ENCODE data around the gene DSCAM.
"Not testable (repeated sequence)": the region's sequence is repeated elsewhere in the genome, so short reads cannot be mapped to it uniquely, and the experiment has no call there.

The DSCAM gene

DNA sequence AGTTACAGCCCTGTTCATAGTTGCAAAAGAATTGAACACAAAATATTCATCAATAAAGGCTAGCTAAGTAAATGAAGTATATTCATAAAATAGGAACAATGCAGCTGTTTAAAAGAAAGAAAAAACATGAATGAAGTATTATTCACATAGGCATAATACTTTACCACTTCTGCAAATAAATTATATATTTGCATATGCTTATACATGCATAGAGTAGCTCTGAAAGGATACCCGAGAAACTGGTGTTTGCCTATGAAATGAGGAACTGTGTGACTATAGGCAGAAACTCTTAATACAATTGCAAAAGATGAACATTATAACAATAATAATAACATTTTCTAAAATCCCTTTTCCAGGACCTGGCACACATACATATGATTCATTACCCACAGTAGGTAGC is 385.9 kb downstream of the DSCAM start:
- no peak for DNase-seq (ENCODE audit: low read depth in 2 of 2)

DNA sequence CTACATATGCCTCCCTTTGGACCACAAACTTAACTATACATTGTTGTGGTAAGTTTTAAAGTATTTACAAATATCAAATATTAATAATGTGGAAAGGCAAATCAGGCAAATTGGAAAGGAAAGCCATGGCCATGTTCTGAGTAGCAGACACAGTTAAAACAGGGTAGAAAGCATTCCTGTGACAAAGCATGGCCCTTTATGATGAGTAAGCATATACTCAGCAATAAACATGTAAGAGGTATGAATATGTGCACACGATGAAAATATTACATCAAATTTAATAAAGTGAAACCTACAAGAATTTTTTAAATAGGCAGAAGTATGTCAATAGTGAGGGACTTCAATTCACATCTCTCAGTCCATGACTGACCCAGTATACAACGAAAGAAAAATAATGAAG is 389.2 kb downstream of the DSCAM start:
- no peak for DNase-seq (ENCODE audit: low read depth in 2 of 2)

DNA sequence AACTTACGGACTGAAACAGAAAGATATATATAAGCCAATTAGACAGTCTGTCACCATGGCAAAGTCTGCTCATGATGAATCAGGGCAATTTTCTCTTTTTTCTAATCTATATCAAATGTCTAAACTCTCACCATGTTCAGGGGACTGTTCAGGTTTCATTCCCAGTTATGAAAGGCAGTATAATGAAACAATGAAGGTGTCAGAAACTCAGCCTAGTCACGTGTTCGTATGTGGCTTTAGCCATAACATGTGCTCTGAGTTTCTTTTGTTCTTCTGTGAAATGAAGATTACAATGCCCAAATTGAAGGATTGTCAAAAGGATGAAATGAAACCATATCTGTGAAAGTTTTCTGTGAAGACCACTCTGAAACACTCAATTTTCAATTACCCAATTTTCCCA is 392.9 kb downstream of the DSCAM start:
- DNase-seq (ENCODE audit: low read depth in 2 of 2) = no peak

DNA sequence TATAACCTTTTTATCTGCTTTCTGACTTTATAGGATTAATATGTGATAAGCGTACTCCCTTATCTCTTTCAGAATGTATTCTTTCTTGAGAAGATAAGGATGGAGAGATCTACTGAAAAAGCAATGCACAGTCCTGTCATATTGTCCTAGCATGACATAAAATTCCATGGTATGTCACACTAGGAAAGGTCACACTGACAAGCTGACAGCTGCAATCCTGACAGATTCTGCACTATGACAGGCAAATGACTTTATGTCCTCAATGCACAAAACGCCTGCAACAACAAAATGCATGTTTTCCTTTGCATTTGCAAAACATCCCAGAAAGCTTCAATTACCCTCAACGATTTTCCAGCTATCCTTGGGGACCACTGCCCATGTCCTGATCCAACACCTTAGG is 393.8 kb downstream of the DSCAM start:
- no peak for DNase-seq (ENCODE audit: low read depth in 2 of 2)

DNA sequence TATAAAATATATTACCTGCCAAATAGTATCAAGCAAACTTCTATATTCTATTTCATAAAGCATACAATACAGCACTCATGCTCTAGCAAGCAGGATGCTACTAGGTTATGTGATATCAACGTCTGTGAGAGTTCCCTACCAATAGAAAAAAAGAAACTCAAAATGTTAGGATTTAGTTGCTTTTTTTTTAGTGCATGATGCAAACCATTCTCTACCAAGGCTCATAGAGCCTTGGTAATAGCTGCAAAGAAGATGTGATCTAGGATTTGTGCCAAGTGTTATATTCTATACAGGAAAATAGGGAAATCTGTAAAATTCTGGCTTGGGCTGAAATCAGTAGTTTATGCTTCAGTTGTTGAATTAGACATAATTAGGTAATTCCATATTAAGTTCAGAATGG is 394.4 kb downstream of the DSCAM start:
- DNase-seq (ENCODE audit: low read depth in 2 of 2) = no peak

DNA sequence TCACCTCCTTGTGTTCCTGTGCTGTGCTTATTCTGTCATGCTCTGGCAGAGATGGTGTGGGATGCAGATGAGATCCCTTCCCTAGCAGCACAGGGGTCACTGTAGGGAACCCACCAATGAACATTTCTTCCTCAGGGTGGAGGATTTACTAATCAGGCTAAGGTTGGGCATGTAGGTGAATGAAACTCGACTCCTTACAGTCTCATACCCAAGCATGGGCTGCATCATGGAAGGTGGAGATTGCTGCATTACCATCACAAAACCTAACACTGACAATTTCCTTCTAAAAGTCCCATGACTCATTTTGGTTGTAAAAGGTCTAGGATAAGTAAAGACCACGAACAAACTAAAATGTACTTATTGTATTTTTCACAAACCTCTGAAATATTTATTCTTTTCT is 399.9 kb downstream of the DSCAM start:
- no peak for DNase-seq (ENCODE audit: low read depth in 2 of 2)

DNA sequence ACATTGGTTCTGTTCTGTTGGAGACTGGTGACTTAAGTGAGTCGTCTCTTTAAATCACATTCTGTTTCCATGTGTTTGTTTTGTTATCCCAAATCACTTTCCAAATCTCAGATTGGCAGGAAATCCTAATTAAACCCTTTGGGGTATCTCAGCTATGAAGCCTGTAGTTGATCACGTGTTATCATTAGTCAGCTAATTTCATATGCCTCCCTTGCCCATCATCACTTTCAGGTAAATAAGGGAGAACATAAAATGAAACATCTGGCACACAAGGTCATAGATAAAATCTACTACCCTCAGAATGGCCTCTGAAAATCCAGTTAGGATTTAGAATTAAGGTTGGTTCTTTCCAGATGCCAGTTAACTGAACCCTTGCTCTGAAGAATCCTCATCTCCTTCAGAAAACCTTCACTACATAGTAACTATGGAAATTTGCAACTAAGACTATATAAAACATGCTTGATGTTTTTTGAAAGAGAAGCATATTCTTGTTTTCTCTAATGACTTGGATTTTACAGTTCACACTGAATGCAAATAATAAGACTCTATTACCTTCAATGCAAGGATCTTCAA is 401.5 kb downstream of the DSCAM start:
- no peak for DNase-seq (ENCODE audit: low read depth in 2 of 2)

DNA sequence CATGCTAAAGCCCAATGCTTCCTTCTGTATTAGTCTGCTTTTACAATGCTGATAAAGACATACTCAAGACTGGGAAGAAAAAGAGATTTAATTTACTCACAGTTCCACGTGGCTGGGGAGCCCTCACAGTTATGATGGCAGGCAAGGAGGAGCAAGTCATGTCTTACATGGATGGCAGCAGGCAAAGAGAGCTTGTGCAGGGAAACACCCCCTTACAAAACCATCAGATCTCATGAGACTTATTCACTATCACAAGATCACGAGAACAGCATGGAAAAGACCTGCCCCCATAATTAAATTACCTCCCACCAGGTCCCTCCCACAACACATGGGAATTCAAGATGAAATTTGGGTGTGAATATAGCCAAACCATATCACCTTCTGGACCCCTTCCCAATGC is 407.4 kb downstream of the DSCAM start:
- not testable (repeated sequence) for DNase-seq (ENCODE audit: low read depth in 2 of 2)

DNA sequence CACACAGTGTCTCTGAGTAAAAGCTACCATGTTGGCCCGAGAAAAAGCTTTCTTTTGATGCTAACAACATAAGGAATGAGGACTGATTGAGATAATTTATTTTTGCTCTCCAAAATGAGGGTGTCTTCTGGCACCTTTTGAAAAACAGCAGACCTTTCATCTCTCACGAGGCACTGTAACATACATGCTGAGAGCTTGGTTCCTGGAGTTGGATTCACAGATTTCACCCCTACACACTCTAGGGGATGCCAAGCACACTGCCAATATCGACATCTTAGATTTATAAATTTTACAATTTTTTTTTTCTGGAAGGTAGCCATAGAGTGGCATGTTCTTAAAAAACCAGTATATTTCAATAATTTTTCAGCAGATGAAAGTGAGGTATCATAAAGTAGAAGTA is 408.3 kb downstream of the DSCAM start:
- no peak for DNase-seq (ENCODE audit: low read depth in 2 of 2)

DNA sequence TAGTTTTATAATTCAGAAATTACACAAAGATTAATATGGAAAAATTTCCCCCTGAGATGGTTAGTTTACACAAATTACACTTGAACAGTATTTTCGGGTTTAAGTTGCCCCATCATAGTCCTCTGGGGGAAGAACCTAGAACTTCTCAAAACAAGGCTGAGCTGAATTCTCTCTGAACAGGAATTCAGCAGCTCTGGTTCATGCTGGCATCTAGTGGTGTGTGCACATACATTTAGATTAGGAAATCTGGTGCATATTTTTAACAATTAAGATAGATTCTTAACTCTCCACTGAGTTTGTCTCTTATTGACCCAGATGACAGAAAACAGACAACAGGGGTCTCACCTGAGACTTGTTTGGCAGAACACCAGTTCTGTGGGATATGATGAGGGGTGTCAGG is 410.7 kb downstream of the DSCAM start:
- no peak for DNase-seq (ENCODE audit: low read depth in 2 of 2)

DNA sequence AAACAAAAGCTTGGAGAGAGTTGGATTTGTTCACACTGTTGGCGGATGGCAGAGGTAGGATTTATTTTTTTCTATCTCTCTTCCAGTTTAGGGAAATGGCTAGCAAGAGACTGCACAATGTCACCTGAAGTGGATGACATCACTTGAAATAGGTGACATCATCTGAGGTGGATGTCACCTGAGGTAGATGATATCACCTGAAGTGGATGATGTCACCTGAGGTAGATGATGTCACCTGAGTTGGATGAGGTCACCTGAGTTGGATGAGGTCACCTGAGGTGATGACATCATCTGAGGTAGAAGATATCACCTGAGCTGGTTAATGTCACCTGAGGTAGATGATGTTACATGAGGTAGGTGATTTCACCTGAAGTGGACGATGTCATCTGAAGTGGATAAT is 413.4 kb downstream of the DSCAM start:
- no peak for DNase-seq (ENCODE audit: low read depth in 2 of 2)

DNA sequence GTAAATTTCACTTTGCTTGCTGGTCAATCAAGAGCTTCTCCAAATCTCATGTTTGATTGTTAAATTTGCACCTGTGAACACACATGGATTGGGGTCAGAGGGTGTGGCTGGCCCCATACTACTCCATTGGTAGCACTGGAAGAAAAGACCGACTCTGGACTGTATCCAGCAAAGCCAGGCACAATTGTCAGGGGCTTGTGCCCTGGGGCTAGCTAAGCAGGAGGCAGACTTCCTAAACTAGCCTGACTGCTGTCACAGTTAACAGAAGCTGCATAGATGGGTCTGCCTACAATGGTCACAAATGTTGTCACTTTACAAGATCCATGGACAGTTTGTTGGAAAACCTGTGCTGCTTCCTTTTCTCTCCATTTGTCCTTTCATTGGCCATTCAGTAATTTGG is 421.0 kb downstream of the DSCAM start:
- DNase-seq (ENCODE audit: low read depth in 2 of 2) = no peak

DNA sequence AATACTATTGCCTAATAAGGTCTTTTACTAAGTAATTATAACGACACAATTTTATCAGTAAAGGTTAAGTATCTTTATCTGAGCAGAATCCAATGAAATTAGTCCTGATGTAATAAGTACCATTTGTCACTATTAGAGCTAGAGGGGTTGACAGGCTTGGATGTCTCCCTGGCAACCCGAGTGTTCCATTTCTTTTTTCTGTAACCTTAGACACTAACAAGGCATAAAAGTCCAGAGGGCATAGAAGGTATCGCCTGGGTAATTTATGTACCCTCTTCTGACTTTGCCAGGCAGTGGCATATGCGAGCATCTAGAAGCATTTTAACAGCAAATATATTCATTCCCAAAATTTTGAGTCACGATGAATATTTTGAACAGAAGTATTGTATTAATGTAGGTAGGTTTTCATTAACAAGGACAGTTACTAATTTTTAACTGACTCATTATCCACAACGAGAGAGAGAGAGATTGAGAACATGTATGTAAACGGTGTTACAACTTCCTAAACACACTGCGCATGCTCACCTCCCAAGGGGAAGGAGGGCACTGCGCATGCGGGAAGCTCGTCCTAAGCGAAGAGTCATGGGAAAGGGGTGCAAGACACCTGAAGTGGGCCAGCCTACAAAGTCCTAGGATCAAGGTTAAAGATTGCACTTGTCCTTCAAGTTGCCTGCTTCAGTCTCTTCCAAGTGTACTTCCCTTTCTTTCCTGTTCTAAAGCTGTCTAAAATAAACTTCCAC is 423.9 kb downstream of the DSCAM start:
- DNase-seq (ENCODE audit: low read depth in 2 of 2) = no peak

DNA sequence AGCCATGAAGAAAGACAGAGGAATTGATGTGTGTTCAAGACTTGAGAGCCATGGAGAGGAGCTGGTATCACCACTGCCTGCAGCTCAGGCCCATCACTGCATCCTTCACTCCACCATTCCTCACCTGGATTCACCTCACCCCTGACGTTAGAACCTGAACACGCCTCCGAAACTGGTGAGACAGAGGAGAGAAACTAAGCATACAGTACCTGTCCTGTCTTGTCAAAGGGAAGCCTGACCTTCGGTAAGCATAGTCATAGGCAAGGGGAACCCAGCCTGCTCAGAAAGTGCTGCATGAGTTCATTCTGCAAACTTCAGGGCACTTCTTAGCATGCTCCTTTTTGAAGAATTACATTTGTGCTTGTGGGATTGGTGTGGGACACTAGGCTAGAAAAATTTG is 425.8 kb downstream of the DSCAM start:
- DNase-seq (ENCODE audit: low read depth in 2 of 2) = no peak

DNA sequence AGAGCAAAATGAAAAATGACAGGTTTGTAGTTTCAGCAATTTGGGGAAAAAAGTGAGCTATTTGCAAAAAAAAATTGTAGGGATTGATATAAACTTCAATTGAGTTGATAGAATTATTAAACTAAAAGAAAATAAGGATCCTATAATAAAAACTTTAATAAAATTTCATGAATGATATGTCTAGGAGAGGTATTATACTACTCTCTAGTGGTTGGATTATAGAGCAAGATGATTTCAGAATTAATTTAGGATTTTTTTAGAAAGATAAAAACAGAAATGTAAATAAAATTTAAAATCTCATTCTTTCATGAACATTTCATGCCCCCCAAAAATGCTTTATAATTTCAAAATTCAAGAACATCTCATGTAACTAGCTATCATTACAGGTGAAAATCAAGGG is 430.4 kb downstream of the DSCAM start:
- DNase-seq (ENCODE audit: low read depth in 2 of 2) = no peak

DNA sequence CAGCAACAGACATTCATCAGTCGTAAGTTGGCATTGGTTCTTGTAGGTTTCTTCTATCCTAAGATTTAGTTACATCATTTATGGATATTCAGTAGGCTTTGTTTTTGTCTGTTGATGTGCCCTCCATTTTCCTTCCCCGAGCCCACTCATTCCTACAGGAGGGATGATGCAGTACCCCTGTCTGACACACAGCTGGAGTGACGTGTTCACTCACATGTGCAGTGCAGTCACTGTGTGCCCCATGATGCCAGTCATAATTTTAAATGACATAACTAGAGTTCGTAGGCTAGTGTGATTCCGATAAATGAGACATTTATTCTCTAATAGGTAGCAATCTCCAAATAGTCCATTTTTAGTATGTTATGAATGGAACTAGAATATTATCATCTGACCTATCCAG is 438.4 kb downstream of the DSCAM start:
- no peak for DNase-seq (ENCODE audit: low read depth in 2 of 2)

DNA sequence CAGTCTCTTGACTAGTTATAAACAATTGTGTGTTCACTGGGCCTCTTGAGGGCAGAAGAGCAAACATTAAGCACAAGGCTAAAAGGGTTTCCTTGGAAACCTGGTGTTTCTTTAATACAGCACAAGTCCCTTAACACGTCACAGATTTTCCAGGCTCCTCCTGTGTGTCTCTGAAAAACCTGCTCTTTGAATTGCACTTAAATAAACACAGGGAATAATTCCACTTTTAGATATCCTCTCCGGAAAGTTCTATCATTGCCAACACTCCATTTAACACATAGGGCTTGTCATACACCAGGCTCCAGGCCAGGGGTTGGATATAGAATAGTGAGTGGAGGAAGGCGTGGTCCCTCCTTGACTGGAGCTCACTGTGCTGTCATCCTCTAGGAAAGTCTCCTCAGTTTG is 442.6 kb downstream of the DSCAM start:
- no peak for DNase-seq (ENCODE audit: low read depth in 2 of 2)

DNA sequence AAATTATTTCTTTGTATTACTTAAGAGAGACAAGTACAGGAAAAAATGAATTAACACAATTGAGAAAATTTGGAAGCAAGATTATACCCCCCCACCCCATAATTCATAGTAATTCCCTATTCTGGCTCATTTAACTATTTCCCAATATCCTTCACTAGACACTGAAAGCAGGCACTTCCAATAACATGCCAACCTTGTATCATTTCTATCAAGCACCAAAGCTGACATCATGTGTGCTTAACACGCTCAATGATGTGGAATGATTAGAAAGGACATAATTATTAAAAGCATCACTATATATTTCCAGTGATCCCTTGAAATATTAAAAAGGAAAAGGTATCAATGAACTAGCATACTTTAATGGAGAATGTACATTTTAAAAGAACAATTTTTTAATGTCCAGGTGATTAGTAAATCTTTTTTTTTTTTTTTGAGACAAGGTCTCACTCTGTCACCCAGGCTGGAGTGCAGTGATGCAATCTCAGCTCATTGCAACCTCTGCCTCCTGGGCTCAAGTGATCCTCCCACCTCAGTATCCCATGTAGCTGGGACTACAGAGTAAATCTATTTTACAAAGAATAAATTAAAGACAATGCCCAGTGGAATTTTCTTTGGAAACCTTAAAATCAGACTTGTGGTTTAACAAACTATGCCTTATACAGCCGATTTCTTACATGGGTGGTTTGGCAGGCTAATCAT is 443.9 kb downstream of the DSCAM start:
- no peak for DNase-seq (ENCODE audit: low read depth in 2 of 2)

DNA sequence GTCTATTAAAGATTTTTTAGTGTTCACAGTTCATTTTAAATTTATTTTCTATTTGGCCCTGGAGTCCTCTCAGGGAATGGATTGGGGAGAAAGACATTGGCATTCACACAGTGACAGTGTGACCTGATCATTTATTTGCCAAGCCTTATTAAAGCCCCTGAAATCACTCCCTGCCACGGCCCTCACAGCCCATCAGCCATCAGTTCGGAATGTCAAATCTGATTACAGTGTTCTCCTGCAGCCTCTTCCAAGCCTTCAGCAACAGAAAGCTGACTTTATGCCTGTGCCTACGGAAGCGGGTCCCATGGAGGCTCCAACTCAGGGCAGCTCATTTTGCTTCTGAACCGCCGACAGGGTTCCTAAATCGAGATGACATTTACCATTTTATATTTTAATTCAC is 451.2 kb downstream of the DSCAM start:
- DNase-seq (ENCODE audit: low read depth in 2 of 2) = no peak

DNA sequence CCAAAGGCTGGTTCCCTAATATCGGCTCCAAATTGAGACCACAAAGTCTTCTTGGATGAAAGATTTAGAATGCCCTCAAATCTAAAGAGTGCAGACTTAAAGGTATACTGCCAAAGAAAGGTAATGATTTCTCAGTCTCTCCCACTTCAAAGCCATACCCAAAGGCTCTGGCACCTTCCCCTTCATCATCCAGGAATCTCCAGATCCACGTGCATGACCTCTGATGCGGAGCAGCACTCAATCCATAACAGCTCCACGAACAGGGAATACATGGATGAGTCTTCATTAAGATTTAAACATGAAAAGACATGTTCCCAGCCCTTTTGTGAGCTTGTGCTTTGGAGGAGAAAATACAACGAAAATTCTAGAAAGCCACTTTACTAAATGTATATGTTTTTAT is 453.9 kb downstream of the DSCAM start:
- no peak for DNase-seq (ENCODE audit: low read depth in 2 of 2)

DNA sequence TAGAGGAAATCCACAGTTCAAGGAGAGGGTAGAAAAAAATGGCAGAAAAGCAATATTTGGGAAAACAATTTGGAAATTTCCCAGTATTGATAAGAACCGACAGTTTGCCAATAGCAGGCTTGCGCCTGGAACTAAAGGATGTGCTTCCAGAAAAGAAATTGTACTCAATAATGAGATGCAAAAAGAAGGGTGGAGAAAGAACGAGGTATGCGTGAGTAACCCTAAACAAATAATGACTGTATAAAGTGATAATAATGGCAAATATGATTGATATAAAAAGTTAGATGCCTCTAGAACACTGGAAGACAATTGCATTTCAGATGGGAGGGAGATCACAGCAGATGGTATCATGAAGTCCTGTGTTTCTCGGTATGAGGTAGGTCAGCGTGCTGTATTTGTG is 458.9 kb downstream of the DSCAM start:
- no peak for DNase-seq (ENCODE audit: low read depth in 2 of 2)

DNA sequence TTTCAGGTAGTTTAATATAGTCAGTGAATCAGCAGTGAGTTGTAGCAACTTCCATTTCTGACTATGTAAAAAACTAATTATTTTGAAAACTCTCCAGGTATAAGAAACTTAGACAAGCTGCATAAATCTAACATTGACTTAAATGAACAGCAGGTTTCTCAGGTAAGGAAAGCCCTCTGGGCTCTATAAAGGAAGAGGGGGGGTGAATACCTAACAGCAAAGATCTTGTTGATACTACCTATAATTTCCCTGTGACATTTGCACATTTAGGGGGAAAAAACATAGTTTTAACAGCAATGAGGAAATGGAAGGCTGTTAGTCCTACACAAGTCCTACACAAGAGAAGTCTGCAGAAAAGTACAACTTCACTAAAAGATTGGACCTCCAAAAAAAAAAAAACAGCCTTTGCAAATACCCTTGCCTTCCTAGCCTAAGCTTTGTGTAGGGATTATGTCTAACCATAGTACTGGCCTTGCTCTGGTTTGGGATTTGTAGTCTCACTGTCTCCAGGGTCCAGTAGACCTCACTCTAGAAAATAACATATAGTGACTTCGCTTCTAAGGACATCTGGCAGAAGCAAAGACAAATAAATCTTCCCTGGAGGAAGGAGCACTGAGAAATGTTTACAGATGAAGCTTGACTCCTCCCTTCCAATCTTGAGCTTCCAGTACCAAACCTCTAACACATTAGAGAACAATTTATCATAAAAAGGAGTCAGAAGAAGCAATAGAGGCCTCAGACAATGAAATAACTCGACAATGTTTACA is 459.8 kb downstream of the DSCAM start:
- no peak for DNase-seq (ENCODE audit: low read depth in 2 of 2)
